ENCODE results near the gene SCGB1A1. TPM values are rescaled to one million over a fixed set of nuclear protein-coding genes. Genes with fewer than 3 reads are reported as not detected.
"Not testable (repeated sequence)": the region's sequence is repeated elsewhere in the genome, so short reads cannot be mapped to it uniquely, and the experiment has no call there.

SCGB1A1 gene, protein sequence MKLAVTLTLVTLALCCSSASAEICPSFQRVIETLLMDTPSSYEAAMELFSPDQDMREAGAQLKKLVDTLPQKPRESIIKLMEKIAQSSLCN
- total RNA-seq, result 0.48 TPM

DNA sequence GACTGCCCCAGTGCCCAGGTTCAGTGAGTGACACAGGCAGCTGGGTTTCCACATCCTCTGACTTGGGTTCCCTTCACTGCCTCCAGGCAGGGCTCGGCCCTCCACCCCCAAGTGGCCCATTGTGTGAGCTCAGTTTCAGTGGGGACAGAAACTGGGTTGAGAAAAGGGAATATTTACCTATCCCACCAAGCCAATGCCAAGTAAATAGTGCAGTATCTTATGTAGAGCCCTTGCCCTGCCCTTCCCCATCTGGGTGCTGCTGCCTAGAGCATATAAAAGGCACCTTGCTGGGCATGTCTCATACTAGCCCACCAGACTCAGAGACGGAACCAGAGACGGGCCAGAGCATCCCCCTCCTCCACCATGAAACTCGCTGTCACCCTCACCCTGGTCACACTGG is at the start of gene SCGB1A1:
Gene SCGB1A1 (plus strand): TSS at position 301 of the 400 bp plus-strand sequence. CDS start 63 bp downstream, at position 364.
- ATAC-seq, result no peak

DNA sequence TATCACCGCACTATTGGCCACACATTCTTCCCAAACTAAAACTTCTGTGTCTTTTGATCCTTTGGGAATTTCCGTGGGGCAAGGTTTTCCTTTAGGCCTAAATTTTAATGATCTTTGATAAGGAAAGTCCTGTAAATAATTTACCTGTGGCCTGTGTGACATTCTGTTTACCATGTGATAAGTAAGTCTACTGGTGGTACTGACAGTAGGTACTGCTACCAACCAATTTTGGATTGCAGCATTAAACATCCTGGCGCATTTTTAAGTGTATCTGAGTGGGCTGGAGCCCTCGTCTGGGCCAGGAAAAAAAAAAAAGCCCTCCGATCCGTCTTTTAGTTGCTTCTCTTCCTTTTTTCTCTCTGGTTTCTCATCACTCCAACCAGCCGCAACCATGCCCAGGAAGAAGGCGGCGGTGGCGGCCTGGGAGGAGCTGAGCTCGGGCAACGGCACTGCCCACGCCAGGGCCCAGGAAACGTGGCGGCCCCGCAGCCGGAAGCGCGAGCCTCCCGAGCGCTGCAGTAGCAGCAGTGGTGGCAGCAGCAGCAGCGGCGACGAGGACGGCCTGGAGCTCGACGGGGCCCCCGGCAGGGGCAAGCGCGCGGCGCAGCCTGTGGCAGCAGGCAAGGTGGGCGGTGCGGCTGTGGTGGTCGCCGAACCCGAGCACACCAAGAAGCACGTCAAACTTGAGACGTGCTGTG is 47.9 kb upstream of the SCGB1A1 start:
- peak; percentile 43 for ATAC-seq

DNA sequence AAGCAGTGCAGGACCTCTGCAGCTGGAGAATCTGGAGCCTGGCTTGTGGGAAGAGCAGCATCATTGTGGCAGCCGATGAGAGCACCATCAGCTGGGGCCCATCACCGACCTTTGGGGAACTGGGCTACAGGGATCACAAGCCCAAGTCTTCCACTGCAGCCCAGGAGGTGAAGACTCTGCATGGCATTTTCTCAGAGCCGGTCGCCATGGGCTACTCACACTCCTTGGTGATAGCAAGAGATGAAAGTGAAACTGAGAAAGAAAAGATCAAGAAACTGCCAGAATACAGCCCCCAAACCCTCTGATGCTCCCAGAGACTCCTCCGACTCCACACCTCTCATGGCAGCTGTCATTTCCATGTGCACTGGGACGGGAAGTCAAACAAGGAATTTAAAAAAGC is 46.0 kb upstream of the SCGB1A1 start:
- ATAC-seq, result no peak

DNA sequence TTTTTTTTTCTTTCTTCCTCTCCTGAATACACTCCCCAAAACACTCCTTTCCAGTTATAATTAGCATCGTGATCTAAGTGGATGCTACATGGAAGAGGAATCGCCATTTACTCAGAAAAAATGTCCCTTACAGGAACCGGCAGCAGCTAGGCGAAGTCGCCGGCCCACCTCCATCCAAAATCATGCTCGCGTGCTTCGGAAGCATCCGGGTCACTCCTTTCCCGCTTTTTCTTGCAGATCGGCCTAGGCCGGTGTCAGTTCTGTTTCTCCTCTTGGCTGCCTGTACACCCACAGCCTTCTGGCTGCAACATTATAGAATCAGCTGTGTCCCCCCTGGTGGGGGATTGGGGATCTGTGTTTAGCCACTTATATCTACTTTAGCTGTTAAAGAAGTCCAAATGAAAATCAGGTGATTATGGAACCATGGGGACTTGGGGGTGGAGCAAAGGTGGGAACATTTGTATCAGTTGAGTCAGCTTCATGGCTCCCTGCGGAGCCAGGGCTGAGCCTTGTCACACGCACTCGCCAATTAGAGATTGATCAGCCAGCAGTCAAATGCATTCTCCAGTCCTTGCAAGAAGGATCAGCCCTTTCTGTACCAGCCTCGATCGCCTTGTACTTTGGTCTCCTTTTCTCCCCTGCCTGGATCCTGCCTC is 45.2 kb upstream of the SCGB1A1 start:
- ATAC-seq, result no peak

DNA sequence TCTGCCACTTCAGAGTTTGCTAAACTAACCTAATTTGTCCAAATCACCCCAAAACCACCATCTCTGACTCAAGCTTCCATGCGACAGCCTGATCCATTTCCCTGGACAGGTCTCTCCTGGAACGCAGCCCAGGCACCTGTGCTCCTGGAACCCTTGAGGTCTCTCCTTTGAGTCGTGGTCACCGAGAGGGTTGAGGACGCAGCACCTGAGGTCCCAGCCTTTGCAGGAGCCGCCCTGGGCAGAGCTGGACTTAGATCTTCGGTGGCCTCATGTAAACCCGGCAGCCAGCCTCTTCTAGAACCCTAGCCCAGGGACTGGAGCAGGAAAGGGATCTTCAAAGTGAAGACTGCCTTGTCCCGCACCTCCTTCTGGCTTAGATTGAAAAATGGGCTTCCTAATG is 44.0 kb upstream of the SCGB1A1 start:
- ATAC-seq, result no peak

DNA sequence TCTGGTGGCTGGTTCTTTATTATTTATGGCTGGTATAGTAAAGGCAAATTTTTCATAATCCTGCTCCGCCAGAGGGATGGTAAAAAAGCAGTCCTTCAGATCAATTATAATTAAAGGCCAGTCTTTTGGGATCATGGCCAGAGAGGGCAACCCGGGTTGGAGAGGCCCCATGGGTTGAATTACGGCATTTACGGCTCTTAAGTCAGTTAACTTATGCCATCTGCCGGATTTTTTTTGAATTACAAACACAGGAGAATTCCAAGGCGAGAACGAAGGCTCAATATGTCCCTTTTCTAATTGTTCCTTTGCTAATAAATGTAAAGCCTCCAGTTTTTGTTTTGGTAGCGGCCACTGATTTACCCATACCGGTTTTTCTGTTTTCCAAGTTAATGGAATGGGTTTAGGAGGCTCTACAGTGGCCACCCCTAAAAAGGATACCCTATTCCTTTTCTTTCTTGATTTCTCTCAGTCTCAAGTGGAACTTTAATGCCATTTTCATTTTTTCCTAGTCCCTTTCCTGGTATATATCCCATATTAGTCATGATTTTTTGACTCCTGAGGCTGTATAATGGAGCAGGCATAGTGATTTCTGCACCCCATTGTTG is 40.3 kb upstream of the SCGB1A1 start:
- not testable (repeated sequence) for ATAC-seq

DNA sequence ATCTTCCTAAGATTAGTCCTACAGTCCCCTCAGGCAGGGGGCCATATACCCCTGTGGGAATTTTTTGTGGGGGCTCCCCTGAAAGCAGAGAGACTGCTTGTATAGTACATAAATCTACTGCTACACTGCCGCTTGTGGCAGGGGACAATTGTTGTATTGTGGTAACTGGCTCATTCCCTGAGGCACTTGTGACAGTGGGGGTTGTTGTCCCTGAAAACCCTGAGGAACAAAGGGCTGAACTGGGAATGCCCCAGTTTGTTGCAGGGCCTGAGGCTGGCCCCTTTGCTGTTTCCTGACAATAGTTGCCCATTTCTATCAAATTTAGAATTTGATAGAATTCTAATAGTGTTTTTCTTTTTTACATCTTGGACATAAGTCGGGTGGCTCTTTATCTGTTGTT is 39.2 kb upstream of the SCGB1A1 start:
- ATAC-seq, result not testable (repeated sequence)

DNA sequence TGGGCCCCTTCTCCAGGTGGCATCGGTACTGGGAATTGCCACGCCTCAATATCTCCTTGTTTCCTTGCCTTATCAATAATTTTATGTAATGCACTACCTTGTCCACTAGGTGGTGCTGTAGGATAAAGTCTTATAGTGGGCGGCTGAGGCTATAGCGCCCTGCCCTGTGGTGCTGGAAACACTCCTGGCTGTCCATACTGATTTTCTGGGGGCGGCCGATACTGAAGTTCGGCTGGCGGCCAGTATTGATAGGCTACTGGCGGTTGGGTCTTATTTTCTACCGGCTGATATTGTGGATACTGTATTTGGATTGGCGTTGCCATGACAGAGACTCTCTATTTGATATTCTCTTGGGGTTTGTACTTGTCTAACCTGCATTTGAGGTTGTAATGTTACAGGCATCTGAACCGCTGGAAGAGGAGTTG is 38.0 kb upstream of the SCGB1A1 start:
- ATAC-seq, result peak; percentile 90

DNA sequence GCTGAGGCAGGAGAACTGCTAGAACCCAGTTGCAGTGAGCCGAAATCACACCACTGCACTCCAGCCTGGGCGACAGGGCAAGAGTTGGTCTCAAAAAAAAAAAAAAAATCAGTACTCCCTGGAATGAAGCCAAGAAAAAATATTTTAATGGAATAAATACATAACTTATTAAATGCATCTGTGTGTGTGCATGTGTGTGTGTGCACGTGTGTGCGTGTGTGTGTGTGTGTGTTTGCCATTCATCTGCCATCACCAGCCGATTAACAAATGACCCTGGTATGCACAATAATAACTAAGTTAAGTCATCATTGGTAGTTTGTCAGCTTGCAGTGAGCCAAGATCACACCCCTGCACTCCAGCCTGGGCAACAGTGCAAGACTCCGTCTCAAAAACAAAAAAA is 35.0 kb upstream of the SCGB1A1 start:
- ATAC-seq, result no peak

DNA sequence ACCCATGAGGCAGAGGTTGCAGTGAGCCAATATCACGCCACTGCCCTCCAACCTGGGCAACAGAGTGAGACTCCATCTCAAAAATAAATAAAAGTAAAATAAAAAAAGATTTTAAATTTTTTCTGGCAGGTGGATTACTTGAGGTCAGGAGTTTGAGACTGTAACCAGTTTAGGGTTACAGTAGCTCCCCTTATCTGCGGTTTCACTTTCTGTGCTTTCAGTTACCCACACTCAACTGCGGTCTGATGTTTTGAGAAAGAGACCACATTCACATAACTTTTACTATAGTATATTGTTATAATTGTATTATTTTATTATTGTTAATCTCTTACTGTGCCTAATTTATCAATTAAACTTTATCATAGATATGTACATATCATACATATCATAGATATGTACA is 32.8 kb upstream of the SCGB1A1 start:
- ATAC-seq, result not testable (repeated sequence)

DNA sequence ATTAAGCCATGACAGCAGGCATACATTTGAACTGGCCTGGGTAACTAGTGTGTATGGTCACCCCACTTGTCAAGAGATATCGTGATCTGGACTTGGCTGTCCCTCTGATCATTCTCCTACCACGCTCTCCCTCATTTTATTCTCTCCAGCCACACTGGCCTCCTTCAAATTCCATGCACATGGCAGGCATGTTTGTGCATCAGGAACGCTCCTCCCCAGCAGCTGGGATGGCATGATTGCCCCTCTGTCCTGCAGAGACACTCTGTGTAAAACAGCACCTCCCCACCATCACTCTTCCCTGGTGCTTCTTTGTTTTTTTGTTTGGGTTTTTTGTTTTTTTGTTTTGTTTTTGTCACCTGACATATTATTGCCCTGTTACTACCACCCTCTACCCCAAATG is 31.5 kb upstream of the SCGB1A1 start:
- ATAC-seq, result no peak

DNA sequence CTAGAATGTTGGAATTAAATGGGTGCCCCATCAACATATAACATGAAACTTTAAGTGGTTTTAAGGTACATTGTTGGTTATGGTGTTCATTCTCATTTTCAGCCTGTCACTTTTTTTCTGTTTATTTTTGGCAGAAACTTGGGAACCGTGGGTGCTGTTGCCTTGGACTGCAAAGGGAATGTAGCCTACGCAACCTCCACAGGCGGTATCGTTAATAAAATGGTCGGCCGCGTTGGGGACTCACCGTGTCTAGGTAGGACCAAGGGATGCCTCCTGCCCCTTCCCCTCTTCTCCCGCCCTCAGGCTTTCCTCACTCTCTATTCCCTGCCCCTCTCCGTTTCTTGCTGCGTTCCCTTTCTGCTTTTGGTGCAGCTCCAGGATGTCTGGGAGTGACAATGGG is 29.8 kb upstream of the SCGB1A1 start:
- ATAC-seq, result no peak

DNA sequence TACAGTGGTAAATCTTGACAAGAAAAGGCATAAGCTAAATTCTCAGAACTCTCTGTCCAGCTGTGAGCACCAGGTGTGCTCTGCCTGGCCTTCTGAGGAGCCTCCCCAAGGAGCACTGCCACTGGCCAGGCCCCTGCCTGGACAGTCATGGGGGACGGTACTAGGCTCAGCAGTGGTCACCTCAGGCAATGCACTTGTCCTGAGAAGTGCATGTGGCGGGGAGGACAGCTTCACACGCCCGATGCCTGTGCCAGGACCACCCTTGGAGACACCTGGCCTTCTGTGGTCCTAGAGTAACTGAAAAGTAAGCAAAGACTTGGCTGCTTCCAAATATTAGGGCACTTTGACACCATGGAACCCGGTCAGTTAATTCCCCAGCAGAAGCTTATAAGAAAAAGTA is 28.6 kb upstream of the SCGB1A1 start:
- no peak for ATAC-seq

DNA sequence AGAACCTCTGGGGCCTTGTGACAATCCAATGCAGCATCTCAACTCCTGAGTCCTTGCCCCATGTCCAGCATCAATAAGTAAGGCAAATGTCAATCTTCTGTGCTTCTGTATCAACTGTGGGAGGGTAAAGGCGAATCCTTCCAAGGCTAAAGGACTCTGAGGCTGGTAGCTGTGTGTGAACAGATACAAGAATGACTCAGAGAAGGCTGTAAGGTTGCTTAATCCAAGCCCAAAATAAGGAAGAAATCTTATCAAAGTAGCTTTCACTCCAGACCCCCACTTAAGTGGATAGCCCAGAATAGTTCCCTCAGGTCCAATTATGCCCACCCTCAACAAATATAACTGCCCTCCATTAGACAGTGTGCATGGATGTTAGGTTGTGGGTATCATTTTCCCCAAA is 28.1 kb upstream of the SCGB1A1 start:
- no peak for ATAC-seq

DNA sequence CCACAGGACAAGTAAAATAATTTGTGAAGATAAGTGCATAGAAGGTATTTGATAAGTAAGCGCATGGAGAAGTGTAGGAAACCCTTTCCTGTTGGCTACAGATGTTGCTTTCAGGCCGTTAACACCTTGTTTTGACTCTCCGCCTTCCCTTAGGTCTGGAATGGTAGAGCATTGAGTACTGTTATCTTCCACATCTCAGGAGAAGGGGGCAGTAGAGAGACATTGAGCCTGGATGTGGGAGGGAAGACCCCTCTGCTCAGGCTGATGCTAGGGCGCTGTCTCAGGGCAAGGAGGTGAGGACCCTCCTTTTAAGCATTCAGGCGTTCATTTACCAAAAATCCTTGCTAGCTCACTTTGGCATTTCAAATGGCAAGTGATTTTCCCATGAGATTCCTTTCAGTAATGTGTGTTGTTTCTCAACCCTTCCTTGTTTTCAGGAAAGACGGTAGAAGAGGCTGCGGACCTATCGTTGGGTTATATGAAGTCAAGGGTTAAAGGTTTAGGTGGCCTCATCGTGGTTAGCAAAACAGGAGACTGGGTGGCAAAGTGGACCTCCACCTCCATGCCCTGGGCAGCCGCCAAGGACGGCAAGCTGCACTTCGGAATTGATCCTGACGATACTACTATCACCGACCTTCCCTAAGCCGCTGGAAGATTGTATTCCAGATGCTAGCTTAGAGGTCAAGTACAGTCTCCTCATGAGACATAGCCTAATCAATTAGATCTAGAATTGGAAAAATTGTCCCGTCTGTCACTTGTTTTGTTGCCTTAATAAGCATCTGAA is 27.0 kb upstream of the SCGB1A1 start:
- ATAC-seq, result no peak

DNA sequence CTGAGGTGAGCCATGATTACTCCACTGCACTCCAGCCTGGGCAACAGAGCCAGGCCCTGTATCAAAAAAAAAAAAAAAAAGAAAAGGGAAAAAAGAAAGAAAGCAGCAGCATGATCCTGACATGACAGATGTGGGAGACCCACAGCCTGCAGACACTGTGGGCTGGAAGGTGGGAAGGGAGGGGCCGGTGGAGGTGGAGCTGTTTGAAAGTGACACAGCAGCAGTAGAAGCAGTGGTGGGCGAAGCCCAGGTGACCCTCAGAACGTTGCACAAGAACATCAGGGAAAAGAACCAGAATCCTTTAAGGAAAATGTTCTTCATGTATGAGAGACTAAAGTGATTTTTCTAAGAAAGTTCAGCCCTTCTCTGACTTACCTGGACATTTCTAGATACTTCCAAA is 26.3 kb upstream of the SCGB1A1 start:
- no peak for ATAC-seq

DNA sequence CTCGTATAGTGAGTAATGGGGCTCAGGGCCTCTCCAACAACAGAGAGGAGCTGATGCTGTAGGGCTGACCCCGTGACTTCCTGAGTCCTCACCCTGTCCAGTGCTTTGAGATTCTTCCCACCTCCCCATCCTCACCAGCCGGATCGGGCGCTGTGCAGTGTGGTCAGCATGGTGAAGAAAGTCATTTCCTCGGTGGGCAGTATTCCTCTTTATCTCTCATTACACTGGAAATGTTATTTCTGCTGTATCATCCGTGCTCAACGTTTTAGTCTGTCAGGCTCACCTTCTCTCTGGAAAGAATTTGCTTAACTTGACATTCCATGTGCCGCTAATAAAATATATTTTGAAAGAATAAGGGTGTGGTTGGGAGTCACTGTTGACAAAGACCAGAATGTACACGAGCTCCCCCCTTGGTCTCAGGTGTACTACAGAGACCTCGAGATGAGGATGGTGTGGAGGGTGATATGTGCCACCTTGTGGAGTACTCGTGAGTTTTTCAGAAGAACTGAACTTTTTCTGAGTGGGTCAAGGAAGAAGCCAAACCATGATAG is 25.7 kb upstream of the SCGB1A1 start:
- ATAC-seq, result peak; percentile 46

DNA sequence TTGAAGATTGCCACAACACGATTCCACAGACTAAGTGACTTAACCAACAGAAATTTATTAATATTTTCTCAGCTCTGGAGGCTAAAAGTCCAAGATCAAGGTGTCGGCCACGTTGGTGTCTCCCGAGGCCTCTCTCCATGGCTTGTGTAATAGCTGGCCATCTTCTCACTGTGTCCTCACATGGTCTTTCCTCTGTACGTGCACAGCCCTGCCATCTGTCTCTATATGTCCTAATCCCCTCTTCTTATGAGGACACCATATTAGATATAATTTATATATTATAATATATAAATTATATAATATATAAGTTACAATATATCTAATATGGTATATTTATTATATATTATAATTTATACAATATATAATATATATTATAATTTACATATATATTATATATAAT is 25.1 kb upstream of the SCGB1A1 start:
- ATAC-seq, result no peak

DNA sequence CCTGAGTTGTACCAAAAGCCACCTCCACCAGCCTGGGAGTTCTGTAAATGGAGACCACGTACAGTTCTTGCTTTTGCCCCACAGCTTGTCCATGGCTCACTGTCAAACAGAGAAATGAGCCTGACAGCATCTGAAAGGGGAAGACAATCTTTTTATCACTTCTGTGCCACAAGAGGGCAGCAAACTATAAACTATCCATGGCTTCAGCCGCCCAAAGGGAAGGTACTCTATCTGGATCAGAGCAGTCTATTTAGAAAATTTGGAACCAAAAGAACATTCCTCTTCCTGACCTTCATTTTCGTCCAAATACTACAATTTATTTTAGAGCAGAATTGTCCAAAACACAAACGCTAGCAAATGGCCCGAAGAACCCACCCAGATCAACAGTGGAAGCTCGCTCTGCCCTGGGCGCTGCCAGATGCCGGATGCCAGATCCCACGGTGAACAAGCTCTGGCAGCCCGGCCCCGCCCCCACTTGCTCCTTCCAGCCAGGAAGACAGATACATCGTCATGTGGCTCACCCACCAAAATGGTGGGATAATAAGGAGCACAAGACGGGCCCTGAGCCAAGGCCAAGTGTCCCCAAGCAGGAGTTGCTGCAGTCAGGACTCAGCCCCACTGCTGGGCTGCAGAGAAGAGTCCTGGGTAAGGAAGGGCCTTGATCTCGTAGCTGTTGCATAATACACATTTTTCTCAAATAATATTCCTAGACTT is 23.9 kb upstream of the SCGB1A1 start:
- peak; percentile 78 for ATAC-seq

DNA sequence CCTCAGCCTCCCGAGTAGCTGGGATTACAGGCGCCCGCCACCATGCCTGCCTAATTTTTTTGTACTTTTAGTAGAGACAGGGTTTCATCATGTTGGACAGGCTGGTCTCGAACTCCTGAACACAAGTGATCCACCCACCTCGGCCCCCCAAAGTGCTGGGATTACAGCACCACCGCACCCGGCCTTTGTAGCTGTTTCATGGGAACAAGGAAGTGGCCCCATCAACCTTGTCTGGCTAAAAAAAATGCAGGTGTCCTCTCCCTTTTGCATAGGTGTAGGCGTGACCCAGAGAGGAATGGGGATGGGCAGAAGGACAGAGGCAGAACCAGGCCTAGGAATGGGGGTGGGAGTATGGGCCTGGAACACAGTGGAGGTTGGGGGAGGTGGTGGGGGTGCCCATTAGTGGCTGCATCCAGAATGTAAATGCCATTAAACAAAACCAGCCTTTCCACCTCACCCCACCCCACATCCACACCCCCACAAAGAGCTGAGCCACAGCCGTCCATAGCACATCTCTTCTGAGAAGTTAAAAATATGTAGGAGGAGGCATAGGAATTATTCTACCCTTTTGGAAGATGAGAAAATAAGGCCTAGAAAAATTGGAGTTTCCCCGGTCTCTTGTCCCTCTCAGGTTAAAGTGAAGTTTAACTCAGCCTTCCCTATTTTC is 22.8 kb upstream of the SCGB1A1 start:
- peak; percentile 34 for ATAC-seq
